GM23338 (cell line): ENCODE measurements around the gene EPB41L4A. TPM values are rescaled to one million over a fixed set of nuclear protein-coding genes. Genes with fewer than 3 reads are reported as not detected.

Source experiments
- ATAC-seq: fragments of 200-7000 bp; cut with Tn5 transposase; 3 replicates; pipeline ENCODE4 v1.9.1; 2020
- DNase-seq: peaks from one replicate; pipeline ENCODE4 v3.0.0-alpha.2; 2015; ENCODE audit warnings: low spot score
- H2AFZ ChIP-seq: fragments of 200-600 bp; sonication (generic); 2 replicates; pipeline ENCODE4 v1.8.0; 2016; ENCODE audit warnings: antibody characterized with exemption, mild to moderate bottlenecking, moderate library complexity
- H3F3A ChIP-seq: fragments of 200-600 bp; sonication (generic); replicated peaks from 2 replicates; pipeline ENCODE4 v1.8.0; 2017; ENCODE audit warnings: antibody characterized with exemption, mixed run types, low read depth
- H3K27ac ChIP-seq: fragments of 200-600 bp; sonication (generic); 2 replicates; pipeline ENCODE4 v1.6.1; 2016; ENCODE audit warnings: low read depth
- H3K27me3 ChIP-seq: fragments of 200-600 bp; sonication (generic); 2 replicates; pipeline ENCODE4 v1.8.0; 2016; ENCODE audit warnings: mild to moderate bottlenecking, mixed run types, moderate library complexity; ENCODE audit not compliant: insufficient read depth
- H3K36me3 ChIP-seq: fragments of 200-600 bp; sonication (generic); 2 replicates; pipeline ENCODE4 v1.8.0; 2016; ENCODE audit warnings: mild to moderate bottlenecking; ENCODE audit not compliant: insufficient read depth
- H3K4me1 ChIP-seq: fragments of 200-600 bp; sonication (generic); 2 replicates; pipeline ENCODE4 v1.8.0; 2016; ENCODE audit warnings: mild to moderate bottlenecking, moderate library complexity; ENCODE audit not compliant: insufficient read depth
- H3K4me2 ChIP-seq: fragments of 200-600 bp; sonication (generic); 2 replicates; pipeline ENCODE4 v1.7.1; 2017; ENCODE audit warnings: mixed run types
- H3K4me3 ChIP-seq: fragments of 200-600 bp; sonication (generic); 2 replicates; pipeline ENCODE4 v1.6.1; 2016; ENCODE audit warnings: mixed run types
- H3K79me2 ChIP-seq: fragments of 200-600 bp; sonication (generic); replicated peaks from 2 replicates; pipeline ENCODE4 v1.8.0; 2017; ENCODE audit warnings: mild to moderate bottlenecking; ENCODE audit not compliant: insufficient read depth
- H3K9me2 ChIP-seq: fragments of 200-600 bp; sonication (generic); 2 replicates; pipeline ENCODE4 v1.8.0; 2017; ENCODE audit not compliant: insufficient read depth
- H4K20me1 ChIP-seq: fragments of 200-600 bp; sonication (generic); replicated peaks from 2 replicates; pipeline ENCODE4 v1.8.0; 2017; ENCODE audit warnings: mild to moderate bottlenecking; ENCODE audit not compliant: insufficient read depth
- H3K27ac Mint-ChIP-seq: 2 replicates; pipeline ENCODE4 v1.8.0; 2020; ENCODE audit warnings: inconsistent platforms, mild to moderate bottlenecking, moderate library complexity, mixed read lengths
- H3K27me3 Mint-ChIP-seq: 3 replicates; pipeline ENCODE4 v1.8.0; 2022; ENCODE audit warnings: low read depth, mild to moderate bottlenecking, moderate library complexity, mixed read lengths, inconsistent platforms; ENCODE audit not compliant: insufficient read depth, poor library complexity
- H3K36me3 Mint-ChIP-seq: 3 replicates; pipeline ENCODE4 v1.8.0; 2021; ENCODE audit warnings: low read depth, mild to moderate bottlenecking, inconsistent platforms, moderate library complexity, mixed read lengths
- H3K4me1 Mint-ChIP-seq: 3 replicates; pipeline ENCODE4 v1.8.0; 2020; ENCODE audit warnings: mild to moderate bottlenecking, inconsistent platforms, mixed read lengths
- H3K4me3 Mint-ChIP-seq: 3 replicates; pipeline ENCODE4 v1.8.0; 2021; ENCODE audit warnings: moderate library complexity, mild to moderate bottlenecking, inconsistent platforms, mixed read lengths
- H3K9me3 Mint-ChIP-seq: 3 replicates; pipeline ENCODE4 v1.8.0; 2020; ENCODE audit warnings: moderate library complexity, mild to moderate bottlenecking, inconsistent platforms, mixed read lengths
- CREB1 ChIP-seq: fragments of 250-450 bp; sonication (Bioruptor Pico); IDR thresholded peaks from 2 replicates; pipeline ENCODE4 v1.5.0; 2020; ENCODE audit warnings: low read depth, mild to moderate bottlenecking, moderate library complexity
- CTCF ChIP-seq, 2 experiments: fragments of 200-600 bp in 1 of 2; sonication (generic) in 1 of 2; conservative IDR thresholded peaks; 2 replicates each; pipeline versions ENCODE4 v1.5.1 to v1.6.1; 2016 to 2017; ENCODE audit warnings: antibody characterized with exemption in 2 of 2, low read depth in 2 of 2, mild to moderate bottlenecking in 2 of 2, moderate library complexity in 1 of 2
- ETS1 ChIP-seq: IDR thresholded peaks from 2 replicates; pipeline ENCODE4 v1.6.1; 2016; ENCODE audit warnings: antibody characterized with exemption
- EZH2 ChIP-seq: fragments of 200-600 bp; sonication (generic); IDR thresholded peaks from one replicate; pipeline ENCODE4 v1.8.0; 2017; ENCODE audit warnings: antibody characterized with exemption, mild to moderate bottlenecking, low read depth; ENCODE audit not compliant: unreplicated experiment
- EZH2phosphoT487 ChIP-seq: fragments of 200-600 bp; sonication (generic); IDR thresholded peaks from one replicate; pipeline ENCODE4 v1.8.1; 2018; ENCODE audit warnings: antibody characterized with exemption; ENCODE audit not compliant: unreplicated experiment
- JUNB ChIP-seq: IDR thresholded peaks from one replicate; pipeline ENCODE4 v1.6.1; 2016; ENCODE audit warnings: antibody characterized with exemption; ENCODE audit not compliant: unreplicated experiment
- NANOG ChIP-seq: IDR thresholded peaks from 2 replicates; pipeline ENCODE4 v1.6.1; 2016; ENCODE audit warnings: antibody characterized with exemption, borderline replicate concordance
- POLR2AphosphoS5 ChIP-seq: IDR thresholded peaks from 2 replicates; pipeline ENCODE4 v1.6.1; 2016; ENCODE audit warnings: antibody characterized with exemption, low read depth
- REST ChIP-seq: IDR thresholded peaks from one replicate; pipeline ENCODE4 v1.6.1; 2018; ENCODE audit warnings: antibody characterized with exemption; ENCODE audit not compliant: unreplicated experiment
- STAT1 ChIP-seq: IDR thresholded peaks from one replicate; pipeline ENCODE4 v1.6.1; 2016; ENCODE audit warnings: antibody characterized with exemption; ENCODE audit not compliant: unreplicated experiment
- ZNF114 ChIP-seq: fragments of 250-450 bp; sonication (Bioruptor Pico); IDR thresholded peaks from 2 replicates; pipeline ENCODE4 v1.5.0; 2020; ENCODE audit warnings: mild to moderate bottlenecking, moderate library complexity
- ZNF331 ChIP-seq: fragments of 250-450 bp; sonication (Bioruptor Pico); IDR thresholded peaks from 2 replicates; pipeline ENCODE4 v1.5.0; 2020; ENCODE audit warnings: low read depth, mild to moderate bottlenecking, moderate library complexity
- polyA plus RNA-seq: library from polyadenylated mRNA; unstranded; fragments of >200 nt; fragmentation: Nextera tagmentation; extraction: Ambion mirVana; gene quantifications from 2 replicates; pipeline ENCODE4 v1.2.1, GENCODE V29; 2016
- total RNA-seq: library from RNA; depleted of rRNA; stranded (reverse); fragments of >200 nt; shearing (Covaris generic); gene quantifications from 2 replicates; pipeline ENCODE4 v1.2.3, GENCODE V29; 2014

EPB41L4A gene
- total and polyA plus RNA-seq, 2 experiments from 2014 or later: 5.7 to 6.0 TPM

- Histone ChIP-seq H2AFZ (no peak overlapping the region), H3K4me3 (no peak overlapping the region), H3K9me2 (peaks cover 5% of the 10 kb centered on the region; the same call in 1 of the 2 replicates), H3K36me3 (no peaks in the 10 kb centered on the region), H3K4me1 (no peaks in the 10 kb centered on the region), H3K27me3 (no peaks in the 10 kb centered on the region), H3F3A (no peaks in the 10 kb centered on the region), H4K20me1 (no peaks in the 10 kb centered on the region), H3K27ac (no peak overlapping the region), H3K79me2 (no peaks in the 10 kb centered on the region), H3K4me2 (no peak overlapping the region)
- TF ChIP-seq NANOG: no peak
- TF ChIP-seq STAT1: no peak
- no peak for TF ChIP-seq ZNF114 (CRISPR knock-in tag)
- no peak for TF ChIP-seq EZH2phosphoT487
- no peak for TF ChIP-seq ETS1
- no peak for TF ChIP-seq CTCF (conservative IDR thresholded peaks at IDR 0.05; ENCODE audit: low read depth in 2 of 2)
- no peak for TF ChIP-seq CREB1 (CRISPR knock-in tag)
- no peak for TF ChIP-seq JUNB
- no peak for TF ChIP-seq POLR2AphosphoS5
- Mint-ChIP-seq H3K27ac (no peak overlapping the region), H3K36me3 (no peaks in the 10 kb centered on the region), H3K4me3 (no peak overlapping the region), H3K27me3 (peaks cover 2% of the 10 kb centered on the region), H3K9me3 (no peaks in the 10 kb centered on the region; the same call in 2 of the 3 replicates), H3K4me1 (no peaks in the 10 kb centered on the region)
- no peak for ATAC-seq
- no peak for DNase-seq
Observed at GRCh38 chr5:112371067-112371466, 48.0 kb downstream of the EPB41L4A start.

- H3K4me1 Mint-ChIP-seq: peaks cover 8% of the 10 kb centered on the region; the same call in 2 of the 3 replicates
- H3K36me3 ChIP-seq: no peaks in the 10 kb centered on the region
- H3K79me2 ChIP-seq: no peaks in the 10 kb centered on the region
- H3K27ac ChIP-seq: no peak overlapping the region
- DNase-seq: no peak
- H3K4me3 Mint-ChIP-seq: no peak overlapping the region
- H3K4me2 ChIP-seq: no peak overlapping the region
- no peak for ATAC-seq
- no peaks in the 10 kb centered on the region for H3K4me1 ChIP-seq
- no peaks in the 10 kb centered on the region for H3K36me3 Mint-ChIP-seq
- H2AFZ ChIP-seq: no peak overlapping the region
- H3K9me3 Mint-ChIP-seq: no peaks in the 10 kb centered on the region; the same call in 2 of the 3 replicates
- H3F3A ChIP-seq: no peaks in the 10 kb centered on the region
- no peaks in the 10 kb centered on the region for H4K20me1 ChIP-seq
- peaks cover 2% of the 10 kb centered on the region for H3K27me3 Mint-ChIP-seq
- no peak overlapping the region for H3K27ac Mint-ChIP-seq
- no peaks in the 10 kb centered on the region for H3K27me3 ChIP-seq
- H3K4me3 ChIP-seq: no peak overlapping the region
- peaks cover 5% of the 10 kb centered on the region; the same call in 1 of the 2 replicates for H3K9me2 ChIP-seq
- TF ChIP-seq EZH2: no peak
- no peak for TF ChIP-seq REST
- TF ChIP-seq EZH2phosphoT487: no peak
- TF ChIP-seq POLR2AphosphoS5: no peak
- TF ChIP-seq NANOG: no peak
- TF ChIP-seq JUNB: no peak
- TF ChIP-seq ZNF331: no peak
- no peak for TF ChIP-seq CTCF (conservative IDR thresholded peaks at IDR 0.05; ENCODE audit: low read depth in 2 of 2)
- TF ChIP-seq STAT1: no peak
- TF ChIP-seq ETS1: no peak
Observed at GRCh38 chr5:112367400-112367799, 51.7 kb downstream of the EPB41L4A start.
